IMR-90 (cell line): ENCODE results near the gene MEP1B. TPM values are rescaled to one million over a fixed set of nuclear protein-coding genes. Genes with fewer than 3 reads are reported as not detected.

Experiments used
- ATAC-seq: fragments of 200-7000 bp; cut with Tn5 transposase; 2 replicates; pipeline ENCODE4 v1.9.1; 2020; ENCODE audit warnings: low read depth, mild to moderate bottlenecking, moderate library complexity
- BruUV-seq: library from RNA; stranded (reverse); fragments of 400-500 nt; replicated peaks from 2 replicates; lab custom pipeline; 2021; lab: Mats Ljungman, UMichigan
- CTCF ChIA-PET: fragments of 300-600 bp; formaldehyde crosslinking; extraction: SDS; loops from one replicate; lab custom pipeline; 2021; ENCODE audit warnings: antibody characterized with exemption; lab: Yijun Ruan, JAX
- POLR2A ChIA-PET: fragments of 300-600 bp; sonication (Branson Sonifier 250); formaldehyde crosslinking; loops from one replicate; lab custom pipeline; 2022; ENCODE audit warnings: antibody characterized with exemption; ENCODE audit not compliant: unreplicated experiment; lab: Charles Lee
- DNase-seq: peaks from one replicate; pipeline ENCODE4 v3.0.0; 2013
- H2AFZ ChIP-seq: replicated peaks from 2 replicates; pipeline ENCODE3; 2013; ENCODE audit warnings: low read length, mild to moderate bottlenecking; ENCODE audit not compliant: poor library complexity
- H2AK5ac ChIP-seq: 2 replicates; pipeline ENCODE4 v1.6.1; 2013; ENCODE audit warnings: low read depth, low read length, inconsistent platforms
- H2AK9ac ChIP-seq: replicated peaks from 2 replicates; pipeline ENCODE3; 2013; ENCODE audit warnings: mild to moderate bottlenecking, low read depth, low read length, moderate library complexity; ENCODE audit not compliant: poor library complexity
- H2BK120ac ChIP-seq: 2 replicates; pipeline ENCODE4 v1.6.1; 2013; ENCODE audit warnings: low read depth, low read length, inconsistent platforms
- H2BK15ac ChIP-seq: 3 replicates; pipeline ENCODE4 v1.6.1; 2013; ENCODE audit warnings: low read depth, low read length, inconsistent platforms
- H2BK20ac ChIP-seq: 2 replicates; pipeline ENCODE4 v1.6.1; 2013; ENCODE audit warnings: low read depth, mild to moderate bottlenecking, inconsistent platforms, low read length, moderate library complexity
- H2BK5ac ChIP-seq: 2 replicates; pipeline ENCODE4 v1.6.1; 2013; ENCODE audit warnings: mild to moderate bottlenecking, low read depth, low read length, inconsistent platforms; ENCODE audit not compliant: poor library complexity, severe bottlenecking
- H3K14ac ChIP-seq: replicated peaks from 2 replicates; pipeline ENCODE4 v1.6.1; 2013; ENCODE audit warnings: low read depth, low read length, inconsistent platforms
- H3K18ac ChIP-seq: 2 replicates; pipeline ENCODE4 v1.6.1; 2013; ENCODE audit warnings: low read depth, low read length, control low read depth
- H3K23ac ChIP-seq: 2 replicates; pipeline ENCODE4 v1.6.1; 2013; ENCODE audit warnings: low read depth, low read length, inconsistent platforms
- H3K27ac ChIP-seq: 2 replicates; pipeline ENCODE4 v1.5.1; 2013; ENCODE audit warnings: mild to moderate bottlenecking, control low read depth, low read length; ENCODE audit not compliant: insufficient read depth
- H3K27me3 ChIP-seq: 2 replicates; pipeline ENCODE4 v1.6.1; 2013; ENCODE audit warnings: low read length; ENCODE audit not compliant: control insufficient read depth, insufficient read depth
- H3K36me3 ChIP-seq: 2 replicates; pipeline ENCODE4 v1.6.1; 2013; ENCODE audit warnings: low read length, mixed read lengths; ENCODE audit not compliant: control insufficient read depth, insufficient read depth
- H3K4ac ChIP-seq: 2 replicates; pipeline ENCODE4 v1.6.1; 2013; ENCODE audit warnings: low read depth, low read length, inconsistent platforms
- H3K4me1 ChIP-seq: 2 replicates; pipeline ENCODE4 v1.6.1; 2013; ENCODE audit warnings: low read length, mixed read lengths; ENCODE audit not compliant: control insufficient read depth, insufficient read depth
- H3K4me2 ChIP-seq: 2 replicates; pipeline ENCODE4 v1.6.1; 2013; ENCODE audit warnings: low read depth, mild to moderate bottlenecking, control low read depth, low read length, moderate library complexity
- H3K4me3 ChIP-seq: 2 replicates; pipeline ENCODE4 v1.5.1; 2013; ENCODE audit warnings: low read depth, mild to moderate bottlenecking, control low read depth, low read length, moderate library complexity; ENCODE audit not compliant: insufficient read depth
- H3K56ac ChIP-seq: 2 replicates; pipeline ENCODE4 v1.6.1; 2013; ENCODE audit warnings: low read length, inconsistent platforms; ENCODE audit not compliant: insufficient read depth; ENCODE audit errors: extremely low read depth
- H3K79me1 ChIP-seq, 2 experiments: 2 replicates each; pipeline ENCODE4 v1.6.1; 2013; ENCODE audit warnings: low read length in 2 of 2, inconsistent platforms in 1 of 2, low read depth in 1 of 2
- H3K9ac ChIP-seq: 2 replicates; pipeline ENCODE4 v1.6.1; 2013; ENCODE audit warnings: low read depth, low read length, control low read depth
- H3K9me1 ChIP-seq: 2 replicates; pipeline ENCODE4 v1.6.1; 2013; ENCODE audit warnings: low read length, inconsistent platforms; ENCODE audit not compliant: insufficient read depth
- H3K9me3 ChIP-seq: 2 replicates; pipeline ENCODE4 v1.6.1; 2013; ENCODE audit warnings: low read length; ENCODE audit not compliant: control insufficient read depth, insufficient read depth
- H4K20me1 ChIP-seq: 2 replicates; pipeline ENCODE4 v1.6.1; 2013; ENCODE audit warnings: low read length, inconsistent platforms; ENCODE audit not compliant: insufficient read depth
- H4K5ac ChIP-seq: 2 replicates; pipeline ENCODE4 v1.6.1; 2013; ENCODE audit warnings: mild to moderate bottlenecking, low read depth, low read length, control low read depth
- H4K8ac ChIP-seq, 2 experiments: 2 replicates each; pipeline ENCODE4 v1.6.1; 2013; ENCODE audit warnings: low read depth in 2 of 2, low read length in 2 of 2, control low read depth in 1 of 2, inconsistent platforms in 1 of 2
- H4K91ac ChIP-seq: 2 replicates; pipeline ENCODE4 v1.6.1; 2013; ENCODE audit warnings: low read depth, low read length, inconsistent platforms; ENCODE audit not compliant: insufficient read depth
- MXI1 ChIP-seq: IDR thresholded peaks from 2 replicates; pipeline ENCODE4 v1.6.1; 2012; ENCODE audit warnings: low read depth, mild to moderate bottlenecking, low read length, moderate library complexity, borderline replicate concordance
- POLR2A ChIP-seq: IDR thresholded peaks from 2 replicates; pipeline ENCODE4 v1.6.1; 2012; ENCODE audit warnings: mild to moderate bottlenecking, low read depth, low read length
- RAD21 ChIP-seq: IDR thresholded peaks from 2 replicates; pipeline ENCODE4 v1.6.1; 2012; ENCODE audit warnings: low read length, improper control_type of control experiment
- RFX5 ChIP-seq: IDR thresholded peaks from 2 replicates; pipeline ENCODE4 v1.8.0; 2012; ENCODE audit warnings: low read depth, mild to moderate bottlenecking, low read length, moderate library complexity
- SMC3 ChIP-seq: fragments of 150-350 bp; IDR thresholded peaks from 2 replicates; pipeline ENCODE4 v1.6.1; 2016; ENCODE audit warnings: low read depth, mild to moderate bottlenecking, antibody characterized with exemption, low read length, moderate library complexity
- WGBS, 2 experiments: methylation state at CpG; one replicate each; pipeline versions ENCODE4 v1.1.5 to v1.1.7; 2013; ENCODE audit warnings: missing lambda C conversion rate in 2 of 2; ENCODE audit not compliant: insufficient read length in 1 of 2; ENCODE audit errors: extremely low coverage in 2 of 2; 5-methylcytosine and 5-hydroxymethylcytosine counted together
- dilution Hi-C: fragments of 300-500 bp; cut with HindIII; formaldehyde crosslinking; loops from one replicate; pipeline ENCODE4 v1.14.3; 2018; ENCODE audit warnings: low sequenced_read_pairs; ENCODE audit not compliant: unreplicated experiment
- in situ Hi-C: fragments of 300-500 bp; cut with MboI; formaldehyde crosslinking; loops from 3 replicates; pipeline ENCODE4 v1.14.3; 2019; ENCODE audit warnings: low sequenced_read_pairs, inconsistent platforms, mixed read lengths
- intact Hi-C: fragments of 100-400 bp; cut with micrococcal nuclease; formaldehyde crosslinking; loops from 2 replicates; pipeline ENCODE4 v1.10.0; 2022
- polyA plus RNA-seq, 3 experiments: library from polyadenylated mRNA; depleted of rRNA; stranded (reverse); fragments of >200 nt; gene quantifications; 2 replicates each; pipeline ENCODE4 v1.2.3, GENCODE V29; 2012; ENCODE audit warnings: low replicate concordance in 1 of 3
- total RNA-seq: library from RNA; depleted of rRNA; stranded (reverse); fragments of >200 nt; gene quantifications from 2 replicates; pipeline ENCODE4 v1.2.3, GENCODE V29; 2012
- TF ChIP-seq, protein P1 (sequence below): fragments of 150-350 bp; IDR thresholded peaks from 2 replicates; pipeline ENCODE4 v1.6.1; 2016; ENCODE audit warnings: low read depth, mild to moderate bottlenecking, low read length, moderate library complexity, borderline replicate concordance
- TF ChIP-seq, protein P2 (sequence below): fragments of 150-350 bp; IDR thresholded peaks from 2 replicates; pipeline ENCODE4 v1.6.1; 2017; ENCODE audit warnings: mild to moderate bottlenecking, antibody characterized with exemption, low read length, low read depth

MEP1B gene
- total and polyA plus RNA-seq, 2 of the 4 experiments (the other 2 are of a cell fraction): not detected

DNA sequence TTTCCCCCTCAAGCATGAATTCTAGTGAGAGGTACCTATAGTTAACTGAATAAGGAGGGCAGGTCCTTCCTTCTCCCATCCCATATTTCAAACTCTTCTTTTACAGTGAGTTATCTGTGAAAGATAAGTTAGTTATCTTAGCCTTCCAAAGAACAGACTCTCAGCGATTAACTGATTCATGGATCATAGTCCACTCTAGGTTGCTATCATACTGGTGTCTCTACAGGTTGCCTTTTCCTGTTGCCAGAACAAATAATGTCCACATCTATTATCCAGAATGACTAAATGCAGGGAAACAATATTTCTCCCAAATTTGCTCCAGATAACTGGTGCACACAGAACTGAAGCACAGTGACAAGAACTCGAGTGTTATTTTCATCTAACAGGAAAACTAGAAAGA is 68.3 kb downstream of the MEP1B start:
- H3K27ac ChIP-seq: no peak overlapping the region
- DNase-seq (no peak), ATAC-seq (no peak)
- H3K4me3 ChIP-seq: no peak overlapping the region
- no peaks in the 10 kb centered on the region for H3K4me1 ChIP-seq
- H3K27me3 ChIP-seq: peaks cover 2% of the 10 kb centered on the region
- BruUV-seq: no TSS peak
- H3K4me2 ChIP-seq: no peak overlapping the region
- H3K9ac ChIP-seq: no peak overlapping the region
- no peak overlapping the region for H2BK120ac ChIP-seq
- intact Hi-C loops: no loop called here
- WGBS, 2 experiments: 40% methylated on average over 1 of the region's 2 CpGs; no CpG with 5 or more reads in 1 of the 2 experiments
- in situ Hi-C loops: no loop called here
- no peak overlapping the region for H3K14ac ChIP-seq
- no peak overlapping the region for H3K4ac ChIP-seq
- no peaks in the 10 kb centered on the region for H3K9me3 ChIP-seq
- H3K36me3 ChIP-seq: no peaks in the 10 kb centered on the region
- no peak overlapping the region for H3K18ac ChIP-seq
- H2AK5ac ChIP-seq: no peak overlapping the region
- H4K91ac ChIP-seq: no peak overlapping the region
- no peak overlapping the region for H2BK20ac ChIP-seq
- CTCF ChIA-PET: no interaction called here
- no peak overlapping the region for H2BK15ac ChIP-seq
- H2BK5ac ChIP-seq: no peak overlapping the region
- H3K23ac ChIP-seq: no peak overlapping the region
- no peak overlapping the region for H4K8ac ChIP-seq
- H2AK9ac ChIP-seq: no peak overlapping the region
- H4K5ac ChIP-seq: no peak overlapping the region
- POLR2A ChIA-PET: no interaction called here
- TF ChIP-seq SMC3 (no peak), RFX5 (no peak), MXI1 (no peak), POLR2A (no peak), RAD21 (no peak)
- TF ChIP-seq, protein P1, sequence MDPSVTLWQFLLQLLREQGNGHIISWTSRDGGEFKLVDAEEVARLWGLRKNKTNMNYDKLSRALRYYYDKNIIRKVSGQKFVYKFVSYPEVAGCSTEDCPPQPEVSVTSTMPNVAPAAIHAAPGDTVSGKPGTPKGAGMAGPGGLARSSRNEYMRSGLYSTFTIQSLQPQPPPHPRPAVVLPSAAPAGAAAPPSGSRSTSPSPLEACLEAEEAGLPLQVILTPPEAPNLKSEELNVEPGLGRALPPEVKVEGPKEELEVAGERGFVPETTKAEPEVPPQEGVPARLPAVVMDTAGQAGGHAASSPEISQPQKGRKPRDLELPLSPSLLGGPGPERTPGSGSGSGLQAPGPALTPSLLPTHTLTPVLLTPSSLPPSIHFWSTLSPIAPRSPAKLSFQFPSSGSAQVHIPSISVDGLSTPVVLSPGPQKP: no peak
- TF ChIP-seq, protein P2, sequence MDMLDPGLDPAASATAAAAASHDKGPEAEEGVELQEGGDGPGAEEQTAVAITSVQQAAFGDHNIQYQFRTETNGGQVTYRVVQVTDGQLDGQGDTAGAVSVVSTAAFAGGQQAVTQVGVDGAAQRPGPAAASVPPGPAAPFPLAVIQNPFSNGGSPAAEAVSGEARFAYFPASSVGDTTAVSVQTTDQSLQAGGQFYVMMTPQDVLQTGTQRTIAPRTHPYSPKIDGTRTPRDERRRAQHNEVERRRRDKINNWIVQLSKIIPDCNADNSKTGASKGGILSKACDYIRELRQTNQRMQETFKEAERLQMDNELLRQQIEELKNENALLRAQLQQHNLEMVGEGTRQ: no peak
- H3K79me1 ChIP-seq: no peaks in the 10 kb centered on the region
- no peak overlapping the region for H3K56ac ChIP-seq
- H2AFZ ChIP-seq: no peak overlapping the region
- dilution Hi-C loops: no loop called here
- H3K9me1 ChIP-seq: no peaks in the 10 kb centered on the region
- H4K20me1 ChIP-seq: no peaks in the 10 kb centered on the region
